Measurements from ENCODE around the gene PDPN. TPM values are rescaled to one million over a fixed set of nuclear protein-coding genes. Genes with fewer than 3 reads are reported as not detected.

PDPN gene
- total RNA-seq, 1 donor from 2014 or later: 59.2 TPM

DNA sequence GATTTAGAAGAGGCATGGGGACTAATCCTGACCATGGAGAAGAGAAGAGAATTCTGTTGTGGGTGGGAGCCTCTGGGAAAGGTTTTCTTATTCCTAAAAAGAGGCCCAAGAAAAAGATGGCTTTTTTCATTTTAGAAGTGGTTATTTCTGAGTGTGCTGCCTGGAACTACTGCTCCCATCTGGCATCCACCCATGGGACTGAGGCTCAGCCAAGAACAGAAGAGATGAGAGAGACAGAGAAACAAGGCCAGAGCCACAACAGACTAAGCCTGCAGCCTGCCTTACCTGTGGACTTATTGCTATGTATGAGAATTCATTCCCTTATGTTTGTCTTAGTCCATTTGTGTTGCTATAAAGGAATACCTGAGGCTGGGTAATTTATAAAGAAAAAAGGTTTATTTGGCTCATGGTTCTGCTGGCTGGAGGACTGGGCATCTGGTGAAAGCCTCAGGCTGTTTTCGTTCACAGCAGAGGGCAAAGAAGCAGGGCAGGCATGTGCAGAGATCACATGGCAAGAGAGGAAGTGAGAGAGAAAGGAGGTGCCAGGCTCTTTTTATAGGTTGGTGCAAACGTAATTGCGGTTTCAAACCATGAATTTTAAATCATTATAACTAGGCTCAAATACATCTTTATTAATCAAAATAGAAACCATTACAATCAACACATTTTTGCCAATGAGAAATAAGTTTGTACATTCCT is 58.8 kb downstream of the PDPN start:
- FAIRE-seq (no peak), DNase-seq (ENCODE audit: low read depth) (no peak)
- H3K4me3 Mint-ChIP-seq (ENCODE audit: unreplicated experiment): no peak overlapping the region
- no peaks in the 10 kb centered on the region for H3K36me3 Mint-ChIP-seq (ENCODE audit: low read depth, unreplicated experiment)
- Histone ChIP-seq H3K27ac (ENCODE audit: low read depth, low read length) (no peak overlapping the region), H3K27me3 (ENCODE audit: insufficient read depth, low read length) (no peaks in the 10 kb centered on the region), H3K4me3 (ENCODE audit: insufficient read depth, low read depth, low read length) (no peak overlapping the region), H3K79me2 (ENCODE audit: insufficient read depth, low read length) (no peaks in the 10 kb centered on the region), H2AFZ (ENCODE audit: low read depth, low read length) (no peak overlapping the region), H3K9me3 (ENCODE audit: insufficient read depth, low read depth, low read length) (no peaks in the 10 kb centered on the region), H3K4me2 (ENCODE audit: low read length) (no peak overlapping the region), H4K20me1 (ENCODE audit: insufficient read depth, low read length) (no peaks in the 10 kb centered on the region), H3K9ac (ENCODE audit: low read length) (no peak overlapping the region), H3K36me3 (ENCODE audit: insufficient read depth, low read length) (no peaks in the 10 kb centered on the region), H3K4me1 (ENCODE audit: insufficient read depth, low read length) (no peaks in the 10 kb centered on the region)
- TF ChIP-seq CTCF (IDR thresholded peaks at IDR 0.05; ENCODE audit: insufficient read depth, low read depth, low read length): no peak
- peaks cover 3% of the 10 kb centered on the region for H3K27me3 Mint-ChIP-seq (ENCODE audit: low read depth, unreplicated experiment)
- no peak overlapping the region for H3K27ac Mint-ChIP-seq (ENCODE audit: unreplicated experiment)
- peaks cover 12% of the 10 kb centered on the region for H3K9me3 Mint-ChIP-seq (ENCODE audit: unreplicated experiment)
- H3K4me1 Mint-ChIP-seq (ENCODE audit: low read depth, unreplicated experiment): no peaks in the 10 kb centered on the region

DNA sequence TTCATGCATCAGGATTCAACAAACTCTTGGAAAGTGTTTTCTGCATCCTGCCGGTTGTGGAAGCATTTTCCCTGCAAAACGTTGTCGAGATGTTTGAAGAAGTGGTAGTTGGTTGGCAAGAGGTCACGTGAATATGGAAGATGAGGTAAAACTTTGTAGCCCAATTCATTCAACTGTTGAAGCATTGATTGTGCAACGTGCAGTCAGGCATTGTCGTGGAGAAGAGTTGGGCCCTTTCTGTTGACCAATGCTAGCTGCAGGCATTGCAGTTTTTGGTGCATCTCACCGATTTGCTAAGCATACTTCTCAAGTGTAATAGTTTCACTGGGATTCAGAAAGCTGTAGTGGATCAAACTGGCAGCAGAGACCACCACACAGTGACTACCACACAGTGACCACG is 59.4 kb downstream of the PDPN start:
- Histone ChIP-seq H4K20me1 (ENCODE audit: insufficient read depth, low read length) (no peaks in the 10 kb centered on the region), H3K9me3 (ENCODE audit: insufficient read depth, low read depth, low read length) (no peaks in the 10 kb centered on the region), H3K4me1 (ENCODE audit: insufficient read depth, low read length) (no peaks in the 10 kb centered on the region), H3K4me2 (ENCODE audit: low read length) (no peak overlapping the region), H3K4me3 (ENCODE audit: insufficient read depth, low read depth, low read length) (no peak overlapping the region), H3K9ac (ENCODE audit: low read length) (no peak overlapping the region), H2AFZ (ENCODE audit: low read depth, low read length) (no peak overlapping the region), H3K36me3 (ENCODE audit: insufficient read depth, low read length) (no peaks in the 10 kb centered on the region), H3K79me2 (ENCODE audit: insufficient read depth, low read length) (no peaks in the 10 kb centered on the region), H3K27ac (ENCODE audit: low read depth, low read length) (no peak overlapping the region), H3K27me3 (ENCODE audit: insufficient read depth, low read length) (no peaks in the 10 kb centered on the region)
- DNase-seq (ENCODE audit: low read depth) (no peak), FAIRE-seq (no peak)
- H3K4me3 Mint-ChIP-seq (ENCODE audit: unreplicated experiment): no peak overlapping the region
- H3K27me3 Mint-ChIP-seq (ENCODE audit: low read depth, unreplicated experiment): peaks cover 1% of the 10 kb centered on the region
- TF ChIP-seq CTCF (IDR thresholded peaks at IDR 0.05; ENCODE audit: insufficient read depth, low read depth, low read length): no peak
- no peak for TF ChIP-seq EZH2 (IDR thresholded peaks at IDR 0.05; ENCODE audit: insufficient read depth, low read length)
- H3K27ac Mint-ChIP-seq (ENCODE audit: unreplicated experiment): no peak overlapping the region
- peaks cover 12% of the 10 kb centered on the region for H3K9me3 Mint-ChIP-seq (ENCODE audit: unreplicated experiment)
- H3K4me1 Mint-ChIP-seq (ENCODE audit: low read depth, unreplicated experiment): no peaks in the 10 kb centered on the region
- no peaks in the 10 kb centered on the region for H3K36me3 Mint-ChIP-seq (ENCODE audit: low read depth, unreplicated experiment)

DNA sequence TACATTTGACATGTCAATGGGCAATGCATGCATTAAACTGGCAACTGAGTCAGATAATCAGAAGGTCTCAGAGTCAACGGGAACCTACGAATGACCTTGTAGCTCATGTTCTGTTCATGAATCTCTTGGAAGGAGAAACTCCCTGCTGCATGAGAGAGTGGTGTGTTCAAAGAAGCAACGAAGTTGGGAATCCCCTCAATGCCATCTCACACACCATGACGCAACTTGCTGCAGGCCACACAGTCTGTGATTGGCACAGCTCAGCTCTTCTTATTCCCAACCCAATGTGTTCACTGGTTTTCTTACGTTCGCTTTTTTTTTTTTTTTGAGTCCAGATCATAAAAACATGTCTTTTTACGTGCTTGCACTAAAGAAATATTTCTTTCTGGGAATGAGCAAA is 62.9 kb downstream of the PDPN start:
- no peak overlapping the region for H3K9ac ChIP-seq (ENCODE audit: low read length)
- FAIRE-seq: no peak
- H2AFZ ChIP-seq (ENCODE audit: low read depth, low read length): no peak overlapping the region
- H3K27ac Mint-ChIP-seq (ENCODE audit: unreplicated experiment): no peak overlapping the region
- no peak overlapping the region for H3K27ac ChIP-seq (ENCODE audit: low read depth, low read length)
- no peaks in the 10 kb centered on the region for H3K4me1 Mint-ChIP-seq (ENCODE audit: low read depth, unreplicated experiment)
- no peak for DNase-seq (ENCODE audit: low read depth)
- H3K27me3 Mint-ChIP-seq (ENCODE audit: low read depth, unreplicated experiment): no peaks in the 10 kb centered on the region
- H3K27me3 ChIP-seq (ENCODE audit: insufficient read depth, low read length): no peaks in the 10 kb centered on the region
- no peaks in the 10 kb centered on the region for H3K4me1 ChIP-seq (ENCODE audit: insufficient read depth, low read length)
- TF ChIP-seq EZH2 (IDR thresholded peaks at IDR 0.05; ENCODE audit: insufficient read depth, low read length) (no peak), CTCF (IDR thresholded peaks at IDR 0.05; ENCODE audit: insufficient read depth, low read depth, low read length) (no peak)
- no peaks in the 10 kb centered on the region for H3K9me3 ChIP-seq (ENCODE audit: insufficient read depth, low read depth, low read length)
- no peak overlapping the region for H3K4me2 ChIP-seq (ENCODE audit: low read length)
- H3K4me3 Mint-ChIP-seq (ENCODE audit: unreplicated experiment): no peak overlapping the region
- no peak overlapping the region for H3K4me3 ChIP-seq (ENCODE audit: insufficient read depth, low read depth, low read length)
- H3K79me2 ChIP-seq (ENCODE audit: insufficient read depth, low read length): no peaks in the 10 kb centered on the region
- H3K9me3 Mint-ChIP-seq (ENCODE audit: unreplicated experiment): peaks cover 4% of the 10 kb centered on the region
- H3K36me3 ChIP-seq (ENCODE audit: insufficient read depth, low read length): no peaks in the 10 kb centered on the region
- H4K20me1 ChIP-seq (ENCODE audit: insufficient read depth, low read length): no peaks in the 10 kb centered on the region
- no peaks in the 10 kb centered on the region for H3K36me3 Mint-ChIP-seq (ENCODE audit: low read depth, unreplicated experiment)
